GM12875 (cell line): ENCODE data around the gene PDE4D.

Experiments
- H3K4me3 ChIP-seq: one replicate; pipeline ENCODE4 v1.5.1; 2011; ENCODE audit warnings: low read depth, low read length, control low read depth
- CTCF ChIP-seq: IDR thresholded peaks from 2 replicates; pipeline ENCODE4 v1.5.1; 2011; ENCODE audit warnings: low read depth, mild to moderate bottlenecking, control low read depth, inconsistent platforms, low read length, moderate library complexity, borderline replicate concordance; ENCODE audit not compliant: insufficient read depth

The PDE4D gene

GRCh38 chr5:59236448-59236847 lies 657.1 kb downstream of the PDE4D start:
- no peak overlapping the region for H3K4me3 ChIP-seq
- TF ChIP-seq CTCF: no peak

- H3K4me3 ChIP-seq: no peak overlapping the region
- no peak for TF ChIP-seq CTCF
These were observed 659.3 kb downstream of the PDE4D start for GRCh38 chr5:59234236-59234635.

GRCh38 chr5:59231221-59231931 lies 662.1 kb downstream of the PDE4D start:
- no peak for TF ChIP-seq CTCF
- no peak overlapping the region for H3K4me3 ChIP-seq

GRCh38 chr5:59222687-59223511 lies 670.6 kb downstream of the PDE4D start:
- no peak for TF ChIP-seq CTCF
- no peak overlapping the region for H3K4me3 ChIP-seq

GRCh38 chr5:59221769-59222168 lies 671.8 kb downstream of the PDE4D start:
- TF ChIP-seq CTCF: no peak
- no peak overlapping the region for H3K4me3 ChIP-seq

- TF ChIP-seq CTCF: no peak
- H3K4me3 ChIP-seq: no peak overlapping the region
These were observed 675.0 kb downstream of the PDE4D start for GRCh38 chr5:59218424-59219045.
